GM21717 (cell line): Measurements from ENCODE around the gene STX11.
"Not testable (repeated sequence)": the region's sequence is repeated elsewhere in the genome, so short reads cannot be mapped to it uniquely, and the experiment has no call there.

Source experiments
- ATAC-seq: cut with Tn5 transposase; IDR thresholded peaks from one replicate; pipeline ENCODE4 v1.9.1; 2021; ENCODE audit warnings: mild to moderate bottlenecking, moderate library complexity; ENCODE audit not compliant: unreplicated experiment

Gene STX11

GRCh38 chr6:144149894-144150709, at the start of gene STX11:
TSS of gene STX11 (plus strand) at chr6:144150517. CDS start at chr6:144186628, 36,111 bp downstream.
- ATAC-seq: peak; percentile 72

DNA sequence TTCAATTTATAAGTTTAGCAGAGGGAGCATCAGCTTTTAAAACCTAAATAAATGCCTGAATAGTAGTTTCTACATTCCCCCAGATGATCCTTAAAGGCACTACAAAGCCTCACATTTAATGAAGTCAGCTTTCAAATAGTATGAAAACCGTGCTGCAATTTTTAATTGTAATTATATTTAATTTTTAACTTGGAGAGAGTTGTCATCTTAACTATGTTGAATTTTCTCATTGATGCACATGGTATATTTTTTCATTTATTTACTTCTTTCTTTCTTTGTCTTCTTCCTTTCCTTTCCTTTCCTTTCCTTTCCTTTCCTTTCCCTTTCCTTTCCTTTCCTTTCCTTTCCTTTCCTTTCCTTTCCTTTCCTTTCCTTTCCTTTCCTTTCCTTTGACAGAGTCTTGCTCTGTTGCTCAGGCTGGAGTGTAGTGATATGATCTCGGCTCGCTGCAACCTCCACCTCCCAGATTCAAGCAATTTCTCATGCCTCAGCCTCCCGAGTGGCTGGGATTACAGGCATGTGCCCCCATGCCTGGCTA, 47.2 kb upstream of the STX11 start:
- ATAC-seq: no peak

- no peak for ATAC-seq
Measured at GRCh38 chr6:144104488-144104887, 45.8 kb upstream of the STX11 start.

DNA sequence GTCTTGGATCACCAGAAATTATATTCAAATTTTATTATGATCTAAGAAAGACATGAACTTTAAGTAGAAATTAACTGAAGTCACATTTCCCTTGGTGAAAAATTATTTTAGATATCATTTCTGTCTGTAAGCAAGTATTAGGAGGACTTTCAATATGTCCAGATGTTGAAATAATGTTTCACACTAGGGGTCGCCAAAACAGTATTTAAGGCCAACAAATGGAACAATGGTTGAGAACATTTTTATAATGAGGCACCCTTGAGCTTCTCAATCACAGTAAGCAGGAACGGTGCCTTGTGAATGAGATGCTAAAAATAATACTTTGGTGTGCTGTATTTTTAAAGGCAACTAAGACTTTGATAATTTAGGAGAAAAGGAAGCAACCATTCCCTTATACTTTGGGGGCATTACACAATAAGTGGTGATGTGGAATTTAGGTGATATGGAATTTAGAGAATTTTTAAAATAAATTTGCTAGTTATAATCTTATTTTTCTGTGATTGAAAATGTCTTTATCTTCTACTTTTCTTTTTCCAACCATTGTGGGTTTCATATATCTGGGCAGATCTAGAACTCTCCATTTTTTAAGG, 45.3 kb upstream of the STX11 start:
- no peak for ATAC-seq

- ATAC-seq: no peak
Measured at GRCh38 chr6:144106206-144106605, 44.1 kb upstream of the STX11 start.

DNA sequence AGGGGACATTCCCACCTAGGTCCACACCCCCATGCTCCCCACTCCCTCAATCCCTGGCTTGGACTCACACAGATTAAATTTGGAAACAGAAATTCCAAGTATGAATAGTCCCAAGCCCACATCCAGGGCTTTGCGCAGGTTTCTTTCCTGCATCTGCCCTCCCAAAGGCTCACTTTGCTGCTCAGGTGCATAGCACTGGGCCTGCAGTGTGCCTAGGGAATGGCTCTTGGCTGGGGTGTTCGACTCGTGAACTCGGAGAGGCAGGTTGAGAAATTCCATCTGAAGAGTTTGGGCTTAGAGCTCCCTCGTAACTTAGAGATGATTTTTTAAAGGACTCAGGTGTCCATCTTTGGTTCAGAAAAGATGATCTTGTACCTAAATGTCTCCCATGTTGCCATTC, 40.1 kb upstream of the STX11 start:
- no peak for ATAC-seq

- no peak for ATAC-seq
Measured at GRCh38 chr6:144113366-144113765, 37.0 kb upstream of the STX11 start.

GRCh38 chr6:144115219-144115618, 35.1 kb upstream of the STX11 start:
- ATAC-seq: no peak

GRCh38 chr6:144119376-144119775, 30.9 kb upstream of the STX11 start:
- no peak for ATAC-seq

- no peak for ATAC-seq
Measured at GRCh38 chr6:144122861-144123260, 27.5 kb upstream of the STX11 start.

DNA sequence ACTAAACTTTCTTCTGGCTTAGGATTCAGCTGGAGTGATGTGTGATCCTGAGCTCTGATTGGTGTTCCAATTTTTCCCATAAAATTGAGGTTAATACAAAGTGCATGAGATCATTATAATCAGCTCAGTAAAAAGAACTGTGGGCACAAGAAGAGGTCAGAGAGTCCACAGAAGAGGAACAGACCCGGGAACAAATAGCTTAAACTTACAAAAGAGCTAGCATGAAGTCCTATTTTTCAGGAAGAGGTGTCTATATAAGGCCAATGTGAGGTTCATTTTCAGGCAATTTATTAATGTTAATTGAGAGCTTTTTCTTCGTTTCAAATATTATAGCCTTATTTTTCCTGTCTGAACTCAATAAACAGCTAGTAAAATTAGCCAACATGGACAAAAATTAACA, 26.9 kb upstream of the STX11 start:
- no peak for ATAC-seq

- no peak for ATAC-seq
Measured at GRCh38 chr6:144123836-144124235, 26.5 kb upstream of the STX11 start.

GRCh38 chr6:144127097-144127496, 23.2 kb upstream of the STX11 start:
- ATAC-seq: no peak

GRCh38 chr6:144129469-144129868, 20.8 kb upstream of the STX11 start:
- ATAC-seq: no peak

GRCh38 chr6:144131248-144131709, 19.0 kb upstream of the STX11 start:
- peak; percentile 59 for ATAC-seq

GRCh38 chr6:144132167-144132690, 18.1 kb upstream of the STX11 start:
- not testable (repeated sequence) for ATAC-seq

GRCh38 chr6:144133225-144133821, 17.0 kb upstream of the STX11 start:
- no peak for ATAC-seq

- ATAC-seq: no peak
Measured at GRCh38 chr6:144134176-144134575, 16.1 kb upstream of the STX11 start.

DNA sequence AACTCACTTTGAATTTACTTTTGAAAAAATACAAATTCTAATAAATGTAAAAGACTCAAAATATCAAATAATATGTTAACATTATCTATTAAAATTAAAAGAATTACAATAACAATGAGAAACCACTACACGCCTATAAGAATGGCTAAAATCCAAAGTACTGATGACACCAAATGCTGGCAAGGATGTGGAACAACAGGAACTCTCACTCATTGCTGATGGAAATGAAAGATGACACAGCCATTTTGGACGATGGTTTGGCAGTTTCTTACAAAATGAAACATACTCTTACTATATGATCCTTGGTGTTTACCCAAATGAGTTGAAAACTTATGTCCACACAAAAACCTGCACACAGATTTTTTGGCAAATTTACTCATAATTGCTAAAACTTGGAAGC, 15.6 kb upstream of the STX11 start:
- ATAC-seq: no peak

- no peak for ATAC-seq
Measured at GRCh38 chr6:144138542-144138941, 11.8 kb upstream of the STX11 start.

GRCh38 chr6:144139817-144140216, 10.5 kb upstream of the STX11 start:
- no peak for ATAC-seq
